ENCODE data around the gene NPIPA3. TPM values are rescaled to one million over a fixed set of nuclear protein-coding genes. Genes with fewer than 3 reads are reported as not detected.

The NPIPA3 gene
- 1.2 to 2.1 TPM (median 1.4 TPM) in 5 replicates for total RNA-seq (2022; extraction: Qiagen RNA extraction; ENCODE audit: low read depth)

GRCh38 chr16:14703156-14704011 lies at the start of gene NPIPA3:
NPIPA3 (plus strand) TSS chr16:14703411; CDS start chr16:14708944, 5,533 bp downstream.

DNA sequence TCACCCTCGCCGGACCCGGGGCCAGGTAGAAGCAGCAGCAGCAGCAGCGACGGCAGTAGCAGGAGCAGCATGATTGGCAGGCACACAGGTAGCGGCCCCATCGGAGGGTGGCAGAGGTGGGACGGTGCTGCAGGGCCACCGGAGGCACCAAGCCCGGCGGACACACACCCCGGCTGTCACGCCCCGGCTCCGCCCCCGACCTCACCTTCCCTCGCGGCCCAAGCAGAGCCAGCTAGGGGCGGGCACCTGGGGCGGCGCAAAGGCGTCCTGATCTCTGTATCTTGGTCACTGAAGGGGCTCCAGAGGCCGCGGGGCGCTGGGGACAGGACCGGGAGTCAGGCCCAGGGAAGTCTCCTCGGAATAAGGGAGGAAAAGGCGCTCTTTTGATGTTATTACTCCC lies 9.1 kb upstream of the NPIPA3 start, which contains the start of gene PLA2G10:
PLA2G10 (minus strand) TSS at position 180 of the 400 bp plus-strand sequence; CDS start at position 101, 79 bp downstream.

DNA sequence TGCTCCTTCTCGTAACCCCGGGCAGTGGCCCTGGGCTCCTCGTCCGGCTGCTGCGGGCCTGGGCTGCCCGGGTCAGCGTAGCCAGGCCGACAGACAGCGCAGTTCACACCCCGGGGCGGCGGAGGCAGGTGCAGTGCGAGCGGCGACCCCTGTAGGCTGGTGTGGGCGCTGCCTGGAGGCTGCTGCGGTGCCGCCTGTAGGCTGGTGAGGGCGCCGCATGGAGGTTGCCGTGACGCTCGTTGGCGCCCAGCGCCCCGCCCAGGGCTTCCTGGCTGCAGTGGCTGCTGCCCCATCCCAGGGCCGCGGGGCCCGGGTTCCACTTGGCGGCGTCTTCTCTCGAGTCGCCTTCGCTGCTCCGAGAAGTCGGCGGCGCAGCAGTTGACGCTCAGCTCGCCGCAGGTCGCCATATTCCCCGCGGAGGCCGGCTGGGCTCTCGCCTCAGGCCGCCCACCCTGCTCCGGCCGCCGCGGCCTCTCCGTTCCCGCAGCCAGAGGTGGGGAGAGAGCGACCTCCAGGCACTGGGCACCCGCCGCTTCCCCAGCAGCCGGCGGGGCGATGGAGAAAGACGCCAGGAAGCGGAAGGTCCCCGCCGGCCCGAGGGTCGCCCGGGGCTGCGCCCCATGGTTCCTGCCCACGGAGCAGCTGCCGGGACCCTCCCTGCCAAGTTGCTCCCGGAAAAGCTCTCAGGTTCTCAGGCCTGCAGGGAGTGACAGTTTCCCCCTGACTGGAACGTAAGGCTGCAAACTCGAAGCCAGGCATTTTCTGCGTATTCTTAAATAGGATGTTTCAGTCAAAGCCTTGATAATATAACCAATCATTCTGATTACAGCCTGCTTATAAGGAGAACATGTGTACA lies 39.3 kb downstream of the NPIPA3 start, which contains the start of gene NPIPA2:
NPIPA2 (plus strand) TSS at position 261 of the 856 bp plus-strand sequence. CDS start 5,533 bp downstream, outside the sequence.

Other genes with a start within 250 kb of the NPIPA3 start
- 34.4 to 46.3 TPM (median 37.2 TPM) in 5 replicates for gene PARN, start 73.2 kb upstream of the NPIPA3 start, total RNA-seq (2022; extraction: Qiagen RNA extraction; ENCODE audit: low read depth)
- gene BFAR, start 70.5 kb upstream of the NPIPA3 start, total RNA-seq (2022; extraction: Qiagen RNA extraction; ENCODE audit: low read depth), result 105 to 120 TPM (median 117 TPM) in 5 replicates
- 0.29 to 0.42 TPM (median 0.36 TPM) in 4 of 5 replicates, not detected in the other for gene PLA2G10, start 9.1 kb upstream of the NPIPA3 start, total RNA-seq (2022; extraction: Qiagen RNA extraction; ENCODE audit: low read depth)
- gene NPIPA2, start 39.1 kb downstream of the NPIPA3 start, total RNA-seq (2022; extraction: Qiagen RNA extraction; ENCODE audit: low read depth), result 0.71 to 2.8 TPM (median 1.2 TPM) in 5 replicates
- 93.3 to 97.1 TPM (median 96.3 TPM) in 5 replicates for gene NOMO1, start 130.3 kb downstream of the NPIPA3 start, total RNA-seq (2022; extraction: Qiagen RNA extraction; ENCODE audit: low read depth)
- 34.7 to 48.0 TPM (median 47.0 TPM) in 5 replicates for gene NPIPA1, start 234.0 kb downstream of the NPIPA3 start, total RNA-seq (2022; extraction: Qiagen RNA extraction; ENCODE audit: low read depth)

Measured in A549 treated with GW870086 at 1 μM for 4 hours (cell line).